Stimulated activated CD8-positive, alpha-beta memory T cell treated with anti-CD3 and anti-CD28 coated beads, Interleukin-4, amount 100 ng/mL, for 24 hours (primary cell): Measurements from ENCODE around the gene DACH1.
"Not testable (repeated sequence)": the region's sequence is repeated elsewhere in the genome, so short reads cannot be mapped to it uniquely, and the experiment has no call there.

Experiments used
- DNase-seq: peaks from one replicate; pipeline ENCODE4 v3.0.0-alpha.2; 2020; ENCODE audit warnings: low read depth

Gene DACH1

DNA sequence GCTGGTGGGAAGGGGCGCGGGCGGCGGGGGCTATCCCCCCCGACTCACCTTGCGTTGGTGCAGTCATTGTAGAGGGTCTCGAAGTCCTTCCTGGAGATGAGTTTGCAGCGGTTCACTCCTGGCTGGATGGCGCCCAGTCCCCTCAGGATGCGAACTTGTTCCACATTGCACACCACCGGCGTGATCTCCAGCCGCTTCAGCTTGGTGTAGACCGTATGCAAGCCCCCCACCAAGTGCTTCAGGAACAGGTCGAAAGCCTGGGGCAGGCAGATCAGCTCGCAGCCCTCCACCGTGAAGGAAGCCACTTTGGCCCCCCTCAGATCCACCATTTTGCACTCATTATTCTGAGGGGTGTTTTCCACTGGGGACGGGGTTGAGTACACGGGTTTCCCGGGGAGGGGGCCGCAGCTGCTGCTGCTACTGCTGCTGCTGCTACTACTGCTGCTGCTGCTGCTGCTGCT is 1.1 kb downstream of the DACH1 start:
- DNase-seq, result no peak

DNA sequence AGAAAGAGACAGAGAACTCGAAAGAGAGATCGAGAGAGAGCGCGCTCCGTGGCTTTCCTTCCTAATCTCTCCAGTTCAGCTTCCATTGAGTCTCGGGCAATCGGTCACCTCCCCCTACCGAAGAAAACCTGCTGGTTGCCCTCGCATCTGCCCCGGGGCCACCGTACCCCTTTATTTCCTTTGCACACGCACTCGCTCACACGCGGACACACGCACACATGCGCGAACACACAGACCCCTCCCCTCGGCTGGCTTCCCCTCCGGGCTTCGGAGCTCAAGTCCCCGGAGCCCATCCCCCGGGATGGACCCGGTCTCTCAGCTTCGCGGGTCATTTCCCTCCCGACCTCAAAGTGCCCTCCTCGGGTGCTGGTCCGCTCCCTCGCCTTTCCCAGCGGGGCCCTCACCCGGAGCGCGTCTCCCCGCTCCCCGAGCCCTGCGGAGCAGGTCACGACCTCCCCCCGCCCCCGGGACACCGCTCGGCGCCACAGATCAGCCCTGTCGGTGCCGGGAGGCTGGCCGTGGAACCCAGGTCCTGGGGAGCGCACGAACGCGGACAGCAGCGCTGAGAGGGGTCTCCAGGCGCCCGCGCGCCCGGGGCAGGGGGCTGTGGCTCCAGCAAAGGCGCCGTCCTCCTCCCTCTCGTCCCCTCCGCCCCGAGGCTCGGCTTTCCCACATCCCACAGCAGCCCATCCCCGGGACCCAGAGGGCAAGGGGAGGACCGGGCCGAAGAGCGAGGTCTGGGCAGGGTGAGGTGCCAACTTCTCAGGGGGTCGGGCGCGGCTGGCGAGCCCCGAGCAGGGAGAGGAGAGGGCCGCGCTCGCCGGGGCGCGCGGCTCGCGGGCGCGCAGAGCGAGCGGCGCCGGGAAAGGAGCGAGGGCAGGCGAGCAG is 1.8 kb downstream of the DACH1 start:
- DNase-seq, result no peak

DNA sequence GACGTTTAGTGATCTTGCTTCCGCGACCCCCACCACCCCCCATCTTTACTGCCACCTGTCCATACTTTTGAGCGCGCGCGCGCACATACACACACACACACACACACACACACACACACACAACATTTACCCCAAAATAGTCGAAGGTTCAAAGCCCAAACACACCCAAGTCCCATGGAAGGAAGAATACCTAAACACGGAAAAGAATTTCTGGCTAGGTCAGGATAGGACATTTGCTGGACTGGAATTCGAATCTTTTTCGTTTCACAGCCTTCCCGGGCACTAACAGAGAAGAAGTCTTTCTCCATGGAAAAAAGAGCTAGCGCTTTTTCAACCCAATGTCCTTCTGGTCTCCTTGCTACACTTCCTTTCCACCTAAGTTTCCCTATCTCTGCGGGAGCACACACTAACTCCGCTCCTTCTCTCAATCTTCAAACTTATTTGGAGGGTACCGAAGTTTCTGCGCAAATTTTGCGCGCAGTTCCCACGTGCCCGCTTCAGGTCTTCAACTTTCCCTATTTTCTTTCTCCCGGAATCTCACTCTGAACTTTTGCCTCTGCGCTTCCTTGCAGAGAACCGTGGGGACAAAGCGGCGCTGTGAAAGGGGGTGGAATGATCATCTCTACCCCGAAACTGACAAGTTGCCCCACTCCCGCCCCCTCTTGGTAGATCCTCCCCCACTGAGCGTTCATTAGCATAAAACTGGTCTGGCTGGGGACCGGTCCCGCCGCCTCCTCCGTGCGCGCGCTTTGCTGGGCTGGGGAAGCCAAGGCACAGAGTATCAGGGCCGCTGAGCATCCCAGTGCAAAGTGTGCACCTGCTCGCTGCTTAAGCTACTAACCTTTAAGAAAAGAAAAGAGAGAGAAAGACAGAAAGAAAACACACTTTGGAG is 2.7 kb downstream of the DACH1 start:
- no peak for DNase-seq

DNA sequence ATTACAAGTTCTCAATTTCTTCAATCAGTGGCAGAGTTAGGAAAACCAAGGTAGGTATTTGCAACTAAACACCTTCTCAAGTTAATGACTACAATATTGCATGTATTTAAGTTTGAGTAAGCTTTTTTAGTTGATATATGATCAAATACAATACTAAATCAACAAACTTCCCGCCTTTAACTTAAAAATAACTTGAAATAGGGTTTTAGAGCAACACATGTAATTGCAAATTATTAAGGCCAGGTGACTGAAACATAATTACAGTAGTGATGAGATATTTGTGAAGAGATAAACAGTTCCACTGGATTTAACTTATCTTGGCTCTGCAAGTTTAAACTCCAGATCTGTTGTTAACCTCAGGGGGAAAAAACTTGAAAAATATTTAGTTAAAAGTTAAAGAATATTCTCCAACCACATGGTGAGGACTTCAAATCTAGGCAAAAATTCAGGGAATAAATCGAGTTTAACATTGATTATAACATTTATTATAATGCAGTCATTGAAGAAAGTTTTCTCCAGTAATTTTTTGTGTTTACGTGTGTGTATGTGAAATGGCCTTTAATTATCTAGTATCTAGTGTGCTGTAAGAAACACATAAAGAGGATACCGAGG is 3.6 kb downstream of the DACH1 start:
- no peak for DNase-seq

DNA sequence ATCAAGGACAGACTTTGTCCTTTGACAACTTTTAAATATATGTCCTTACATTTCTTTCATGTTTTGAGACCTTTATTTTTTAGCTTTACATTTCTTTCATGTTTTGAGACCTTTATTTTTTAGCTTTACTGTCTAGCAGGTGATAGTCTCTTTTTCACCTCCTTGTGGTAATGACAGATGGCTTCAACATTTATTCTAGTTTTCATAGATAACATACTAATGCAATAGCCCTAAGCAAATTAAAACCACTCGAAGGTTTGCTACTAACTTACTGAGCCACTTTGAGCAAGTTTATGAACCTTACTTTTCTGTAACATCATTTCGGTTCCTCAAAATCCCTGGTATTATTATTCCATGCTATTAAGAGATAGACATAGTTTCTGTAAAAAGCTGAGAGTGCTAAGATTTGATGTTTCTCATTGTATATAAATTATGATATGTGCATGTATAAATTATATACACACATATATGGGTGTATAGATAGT is 4.5 kb downstream of the DACH1 start:
- DNase-seq, result no peak

DNA sequence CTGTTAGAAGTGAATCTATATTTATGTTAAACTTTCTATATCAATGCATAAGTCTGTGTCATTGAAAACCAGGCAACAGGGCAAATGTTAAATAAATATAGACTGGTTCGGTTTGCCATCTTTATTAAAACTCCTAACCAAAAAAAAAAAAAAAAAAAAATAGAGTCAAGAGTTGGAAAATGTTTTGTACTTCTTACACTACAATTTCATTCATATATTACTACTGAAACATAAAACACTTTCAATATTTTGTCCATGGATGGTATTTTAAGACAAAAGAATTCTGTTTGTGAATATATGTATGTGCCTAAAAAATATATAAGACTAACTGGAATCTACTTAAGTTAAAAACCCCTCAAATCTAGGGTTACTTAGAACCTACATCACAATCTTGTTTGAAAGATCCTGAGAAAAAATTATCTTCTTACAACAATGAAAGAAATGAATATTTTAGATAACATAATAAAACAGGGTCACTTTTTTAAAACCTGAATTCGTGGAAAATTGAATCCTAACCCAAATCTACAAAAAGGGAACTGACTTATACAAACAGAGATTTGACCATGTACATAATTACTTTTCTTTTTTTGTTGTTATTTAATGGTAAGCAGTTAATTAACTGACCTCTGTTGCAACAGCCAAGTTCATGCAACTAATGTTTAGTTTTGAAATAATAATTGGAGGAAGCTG is 5.1 kb downstream of the DACH1 start:
- DNase-seq, result no peak

DNA sequence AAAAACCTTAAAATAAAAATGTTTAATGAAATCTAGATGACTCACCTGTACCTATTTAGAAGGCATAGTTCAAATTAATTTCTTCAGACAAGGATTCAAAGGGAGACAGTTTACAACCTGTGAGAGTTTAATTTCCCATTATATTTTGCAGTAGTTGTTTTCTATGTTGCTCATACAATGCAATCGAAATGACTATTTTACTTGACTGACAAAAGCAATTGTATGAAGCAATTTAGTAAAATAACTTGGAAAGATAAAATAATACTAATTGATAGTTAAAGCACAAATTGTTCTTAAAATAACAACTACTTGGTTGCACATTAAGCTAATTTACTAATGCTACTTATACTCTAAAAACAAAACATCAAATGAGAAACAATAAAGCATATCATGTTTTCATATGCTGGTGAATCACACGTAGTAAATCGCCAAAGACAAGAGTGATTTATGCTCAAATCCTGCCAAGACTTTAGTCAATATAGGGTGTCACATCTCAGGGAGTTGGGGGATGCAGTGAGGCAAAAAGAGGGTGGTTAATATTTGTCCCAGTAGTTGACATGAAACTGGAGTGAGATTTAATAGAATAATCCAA is 6.4 kb downstream of the DACH1 start:
- DNase-seq, result no peak

DNA sequence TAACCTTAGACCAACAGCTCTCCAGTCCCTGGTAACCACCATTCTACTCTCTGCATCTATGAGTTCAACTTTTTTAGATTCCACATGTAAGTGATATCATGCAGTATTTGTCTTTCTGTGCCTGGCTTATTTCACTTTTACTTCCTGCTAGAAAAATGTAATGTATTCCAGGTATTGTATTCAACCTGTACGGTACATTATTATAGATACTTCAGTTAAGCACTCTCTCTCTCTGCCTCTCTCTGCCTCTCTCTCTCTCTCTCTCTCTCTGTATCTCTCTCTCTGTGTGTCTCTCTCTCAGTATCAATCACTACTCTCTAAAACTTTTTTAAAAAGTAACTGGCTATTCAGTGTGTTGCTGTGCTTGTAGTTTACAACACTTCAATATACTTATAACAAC is 8.4 kb downstream of the DACH1 start:
- DNase-seq, result no peak

DNA sequence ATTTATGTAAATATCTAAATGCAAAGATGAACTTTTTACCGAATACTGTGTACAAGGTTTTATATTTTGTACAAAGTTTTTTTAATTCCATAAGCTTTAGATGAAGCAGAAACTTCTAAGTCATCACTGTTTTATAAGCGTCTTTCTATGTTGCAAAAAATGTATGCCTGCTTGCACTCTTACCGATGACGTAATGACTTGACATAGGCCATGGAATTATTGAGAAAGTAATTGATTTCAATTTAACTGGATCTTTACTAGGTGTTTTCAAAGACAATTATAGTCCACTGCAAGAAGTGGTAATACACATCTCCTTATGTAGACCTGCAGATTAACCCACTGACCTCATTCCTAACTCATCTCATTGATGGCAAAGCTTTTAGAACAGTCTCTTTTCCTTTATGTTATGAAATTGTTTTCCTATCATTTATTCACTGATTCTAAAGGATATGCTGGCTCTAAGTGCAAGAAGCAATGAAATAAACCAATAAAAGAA is 10.4 kb downstream of the DACH1 start:
- DNase-seq, result no peak

DNA sequence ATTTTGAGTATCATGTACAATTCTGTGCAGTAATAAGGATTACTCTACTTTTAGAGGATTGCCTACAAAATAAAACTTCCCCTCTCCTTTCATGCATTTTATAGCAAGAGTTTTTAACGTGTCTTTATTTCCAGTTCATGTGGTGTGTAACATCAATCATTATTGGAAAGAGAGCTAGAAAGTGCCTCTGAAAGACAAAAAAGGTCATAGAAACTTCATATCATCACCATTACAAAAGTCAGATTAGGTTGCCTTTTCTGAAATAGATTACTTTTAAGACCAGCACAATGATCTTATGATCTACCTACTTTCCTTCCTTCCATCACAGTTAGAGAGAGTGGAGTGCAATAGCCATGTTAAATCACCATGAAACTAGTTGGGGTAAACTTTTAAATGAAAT is 12.6 kb downstream of the DACH1 start:
- DNase-seq, result no peak

DNA sequence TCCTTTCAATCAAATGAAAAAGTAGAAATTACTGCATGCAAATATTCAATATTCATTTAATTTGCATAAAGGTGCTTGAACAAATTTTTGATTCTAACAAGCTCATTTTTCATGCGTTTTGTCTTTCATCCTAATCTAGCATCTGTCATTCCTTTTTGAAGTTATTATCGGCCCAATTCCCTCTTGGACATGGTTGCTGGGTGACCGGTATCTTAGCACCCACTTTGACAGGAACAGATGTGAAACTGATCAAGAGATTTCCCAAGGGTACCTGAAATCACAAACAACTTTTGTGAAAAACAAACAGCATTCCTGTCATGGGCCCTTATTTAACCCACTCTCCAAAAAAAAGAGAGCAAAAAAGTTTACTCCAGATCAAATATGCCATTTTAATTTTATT is 13.3 kb downstream of the DACH1 start:
- no peak for DNase-seq

DNA sequence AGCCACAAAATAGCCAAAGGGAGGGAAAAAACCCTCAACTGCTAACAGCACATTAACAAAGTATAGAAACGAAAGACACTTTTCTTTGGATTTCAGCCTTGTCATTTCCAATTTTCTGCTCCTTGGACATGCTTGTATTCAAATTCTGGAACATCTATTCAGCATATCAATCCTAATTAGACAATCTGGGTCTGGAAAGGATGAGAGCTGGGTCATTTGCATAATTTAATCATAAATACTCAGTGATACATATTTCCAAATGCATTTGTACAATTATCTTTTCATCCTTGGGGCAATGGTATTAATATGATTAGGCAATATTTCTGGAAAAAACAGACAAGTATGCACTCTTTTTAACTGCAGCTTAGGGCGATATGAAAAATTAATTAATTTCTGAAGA is 14.3 kb downstream of the DACH1 start:
- no peak for DNase-seq

DNA sequence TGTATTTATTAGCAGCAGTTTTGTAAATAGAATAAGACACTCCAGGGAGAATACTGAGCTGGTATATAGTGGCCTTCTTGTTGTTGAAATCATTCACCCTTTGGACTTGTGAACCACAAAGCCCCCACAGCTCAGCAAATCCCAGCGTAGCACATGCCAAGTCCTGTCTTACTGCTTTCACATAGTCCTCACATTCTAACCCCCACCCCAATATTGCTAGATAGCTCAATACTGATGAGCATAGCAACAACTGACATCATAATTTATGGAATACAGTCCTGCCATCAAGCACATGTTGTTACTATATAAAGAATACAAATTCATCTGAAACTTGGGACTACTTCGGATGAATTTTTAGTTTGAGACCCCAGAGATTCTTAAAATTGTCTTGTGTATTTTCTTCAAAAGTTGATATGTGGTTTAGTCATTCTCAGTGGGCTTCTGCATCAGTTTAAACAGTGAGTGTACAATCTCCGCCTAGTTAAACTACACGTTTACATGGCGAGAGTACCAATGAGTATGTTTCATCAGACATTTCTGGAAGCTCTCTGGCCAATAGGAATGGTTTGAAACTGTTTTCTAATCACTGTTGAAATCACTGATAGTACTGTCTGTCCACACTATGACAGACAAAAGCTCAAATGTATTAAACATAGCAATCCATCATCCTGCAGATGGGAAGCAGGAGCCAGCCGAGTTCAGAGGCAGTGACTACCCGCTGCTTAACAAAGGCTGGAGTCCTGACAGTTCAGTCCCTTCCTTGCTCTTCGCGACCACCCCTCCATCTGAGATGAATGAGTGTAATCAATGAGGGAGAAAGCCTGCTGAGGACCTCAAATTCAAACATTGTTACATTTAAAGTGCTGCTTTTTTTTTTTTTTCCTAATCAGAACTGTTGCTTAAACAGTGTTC is 15.2 kb downstream of the DACH1 start:
- no peak for DNase-seq

DNA sequence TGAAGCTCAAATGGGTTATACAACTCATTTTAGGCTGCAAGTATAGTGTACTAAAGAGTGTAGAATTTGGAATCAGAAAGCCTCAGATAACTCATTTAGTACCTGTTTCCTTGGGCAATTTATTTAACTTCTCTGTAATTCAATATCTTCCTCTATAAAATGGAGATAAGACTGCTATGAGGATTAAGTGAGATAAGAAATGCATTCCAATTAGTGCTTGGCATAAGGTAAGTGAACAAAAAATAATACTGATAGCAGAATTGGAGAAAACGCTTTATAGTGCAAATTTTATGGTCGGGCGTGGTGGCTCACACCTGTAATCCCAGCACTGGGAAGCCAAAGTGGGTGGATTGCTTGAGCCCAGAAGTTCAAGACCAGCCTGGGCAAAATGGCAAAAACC is 25.0 kb downstream of the DACH1 start:
- DNase-seq, result no peak

DNA sequence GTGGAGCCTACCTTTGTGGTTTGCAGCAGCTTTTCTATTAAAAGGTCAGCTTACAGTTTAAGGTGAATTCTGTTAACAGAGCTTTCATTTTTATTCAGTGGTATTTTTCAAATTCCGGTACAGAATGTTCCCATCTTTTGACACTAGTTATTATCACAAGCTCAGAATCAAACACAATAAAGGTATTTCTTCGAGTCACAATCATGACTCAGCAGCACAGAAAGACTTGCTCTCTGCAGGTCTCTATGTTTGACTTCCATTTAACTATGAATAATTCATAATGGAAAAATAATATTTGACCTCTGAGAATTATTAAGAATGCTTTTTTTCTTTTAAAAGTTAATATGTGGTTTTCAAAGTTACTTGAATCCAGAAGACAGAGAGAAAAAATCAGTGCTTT is 28.2 kb downstream of the DACH1 start:
- no peak for DNase-seq

DNA sequence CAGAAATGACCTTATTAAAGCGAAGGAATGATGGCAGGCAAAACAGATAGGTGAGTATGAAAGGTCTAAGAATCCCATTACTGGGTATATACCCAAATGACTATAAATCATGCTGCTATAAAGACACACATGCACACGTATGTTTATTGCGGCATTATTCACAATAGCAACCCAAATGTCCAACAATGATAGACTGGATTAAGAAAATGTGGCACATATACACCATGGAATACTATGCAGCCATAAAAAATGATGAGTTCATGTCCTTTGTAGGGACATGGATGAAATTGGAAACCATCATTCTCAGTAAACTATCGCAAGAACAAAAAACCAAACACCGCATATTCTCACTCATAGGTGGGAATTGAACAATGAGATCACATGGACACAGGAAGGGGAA is 29.4 kb downstream of the DACH1 start:
- not testable (repeated sequence) for DNase-seq

DNA sequence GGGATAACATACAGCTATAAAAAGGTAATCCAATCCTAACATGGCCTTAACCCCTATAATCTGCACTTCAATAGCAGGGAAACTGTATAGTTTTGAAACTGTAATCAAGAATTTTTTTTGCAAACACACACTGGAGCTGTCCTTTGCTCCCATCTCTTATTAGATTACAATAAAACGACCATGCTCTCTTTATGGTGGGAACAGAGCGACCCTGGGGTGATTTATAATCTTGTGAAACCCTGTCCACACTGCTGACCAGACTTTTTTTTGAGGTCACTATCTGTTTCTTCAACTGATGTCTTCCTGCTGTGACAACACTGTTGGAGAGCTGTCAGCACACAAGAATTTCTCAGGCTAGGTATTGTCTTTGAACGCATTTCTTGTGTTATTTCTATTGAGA is 35.3 kb downstream of the DACH1 start:
- no peak for DNase-seq

DNA sequence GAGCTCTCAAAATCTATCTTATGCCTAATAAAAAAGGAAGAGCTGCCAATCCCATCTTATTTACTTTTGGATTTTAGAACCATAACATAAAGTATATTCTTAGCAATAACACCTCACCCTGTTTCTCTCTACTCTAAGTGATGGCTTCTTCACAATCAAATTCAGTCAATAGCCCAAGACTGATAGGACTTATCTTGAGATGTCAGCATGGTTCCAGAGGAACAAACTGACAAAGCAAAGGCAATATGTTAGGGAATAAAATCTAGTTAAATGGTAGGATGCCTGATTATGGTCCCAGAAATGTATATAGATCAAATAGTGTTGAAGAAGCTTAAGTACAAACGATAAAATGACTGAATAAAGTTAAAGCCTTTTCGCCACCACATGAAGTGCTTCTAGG is 36.3 kb downstream of the DACH1 start:
- no peak for DNase-seq

DNA sequence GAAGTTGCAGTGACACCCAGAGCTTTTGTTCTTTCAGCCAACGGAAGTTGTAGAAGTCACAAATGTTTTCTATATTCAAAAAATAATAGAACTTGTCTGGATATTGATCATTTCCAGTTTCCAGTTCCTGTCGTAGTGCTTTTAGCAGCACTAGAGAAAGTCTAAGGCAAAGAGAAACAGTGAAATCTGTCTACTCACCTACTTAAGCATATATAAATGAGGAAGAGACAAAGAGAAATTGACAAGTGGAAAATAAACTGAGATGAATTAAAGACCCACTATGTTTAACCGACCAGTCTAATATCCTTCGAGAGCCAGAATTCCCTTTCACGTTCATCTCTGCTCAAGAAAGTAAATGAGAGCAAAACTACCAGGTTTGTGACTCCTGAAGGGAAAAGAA is 36.7 kb downstream of the DACH1 start:
- no peak for DNase-seq

DNA sequence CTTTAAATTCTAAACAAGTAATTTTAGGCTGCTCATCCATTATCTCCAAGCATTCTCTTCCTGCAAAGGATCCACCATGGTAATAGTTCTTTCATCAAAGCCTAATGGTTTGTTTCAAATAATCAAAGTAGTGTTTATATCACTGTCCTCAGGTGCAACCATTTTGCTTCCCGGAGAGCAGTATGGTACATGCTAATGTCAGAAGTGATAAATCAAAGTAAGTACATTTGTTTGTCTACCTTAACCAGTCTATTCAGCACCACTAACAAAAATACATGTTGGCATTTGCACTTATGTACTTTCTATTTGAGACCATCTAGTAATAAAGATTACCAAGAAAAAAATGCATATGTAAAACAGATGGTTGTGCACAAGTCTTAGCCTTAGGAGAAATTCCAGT is 37.5 kb downstream of the DACH1 start:
- DNase-seq, result no peak
